GM18526 (cell line): Measurements from ENCODE around the gene PDE4A.

Experiments
- POLR2A ChIP-seq: IDR thresholded peaks from 3 replicates; pipeline ENCODE4 v1.6.1; 2011; ENCODE audit not compliant: insufficient read length; ENCODE audit errors: extremely low read depth

The PDE4A gene

DNA sequence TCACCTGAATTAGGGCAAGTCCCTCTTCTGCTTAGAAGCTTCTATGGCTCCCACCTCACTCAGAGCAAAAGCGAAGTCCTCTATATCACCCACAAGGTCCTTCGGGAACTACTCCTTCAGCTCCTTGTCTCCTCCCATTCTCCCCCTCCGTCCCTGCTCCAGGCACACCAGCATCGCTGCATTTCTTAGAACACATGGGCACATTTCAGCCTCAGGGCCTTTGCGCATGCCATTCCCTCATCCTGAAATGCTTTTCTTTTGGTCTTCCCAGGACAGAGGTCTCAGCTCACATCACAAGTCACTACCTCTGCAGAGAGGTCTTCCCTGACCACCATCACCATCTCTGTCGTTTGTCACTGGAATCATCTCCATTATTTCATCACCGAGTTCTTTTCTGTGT is 92.9 kb downstream of the PDE4A start:
- no peak for TF ChIP-seq POLR2A

DNA sequence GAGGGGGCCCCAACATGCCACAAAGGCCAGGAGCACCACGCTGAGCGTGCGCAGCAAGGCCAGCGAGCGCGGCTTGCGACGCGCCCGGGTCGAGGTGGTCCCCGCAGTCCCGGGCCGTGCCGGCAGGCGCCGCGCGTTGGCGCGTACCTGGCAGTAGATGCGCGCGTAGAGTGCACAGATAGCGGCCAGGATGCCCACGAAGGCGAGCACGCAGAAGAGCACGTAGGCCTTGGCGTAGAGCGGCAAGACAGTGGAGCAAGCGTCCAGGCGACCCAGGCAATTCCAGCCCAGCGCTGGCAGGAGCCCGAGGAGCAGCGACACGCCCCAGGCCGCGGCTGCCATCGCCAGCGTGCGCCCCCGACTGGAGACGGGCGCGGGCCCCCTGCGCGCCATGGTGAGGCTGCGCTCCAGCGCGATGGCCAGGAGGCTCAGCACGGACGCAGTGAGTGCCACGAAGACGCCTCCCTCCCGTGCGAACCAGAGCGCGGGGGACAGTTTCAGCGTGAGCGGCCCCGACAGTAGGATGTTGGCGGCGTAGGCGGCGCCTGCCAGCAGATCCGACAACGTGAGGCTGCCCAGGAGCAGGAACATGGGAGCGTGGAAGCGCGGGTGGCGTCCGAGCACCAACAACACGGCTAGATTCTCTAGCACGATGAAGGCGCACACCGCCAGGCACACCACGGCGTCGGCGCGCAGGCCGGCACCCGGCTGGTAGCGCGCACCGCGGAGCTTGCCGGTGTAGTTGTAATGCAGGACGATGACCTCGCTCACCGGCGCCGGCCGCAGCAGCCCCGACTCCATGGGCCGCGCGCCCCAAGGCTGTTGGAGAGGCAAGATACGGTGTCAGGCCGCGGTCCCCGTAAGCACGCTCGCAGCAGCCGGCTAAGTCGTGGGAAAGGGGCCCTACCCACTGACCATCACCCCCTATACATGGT is 94.1 kb downstream of the PDE4A start:
- no peak for TF ChIP-seq POLR2A

GRCh38 chr19:10516064-10516385 is 95.7 kb downstream of the PDE4A start:
- no peak for TF ChIP-seq POLR2A

DNA sequence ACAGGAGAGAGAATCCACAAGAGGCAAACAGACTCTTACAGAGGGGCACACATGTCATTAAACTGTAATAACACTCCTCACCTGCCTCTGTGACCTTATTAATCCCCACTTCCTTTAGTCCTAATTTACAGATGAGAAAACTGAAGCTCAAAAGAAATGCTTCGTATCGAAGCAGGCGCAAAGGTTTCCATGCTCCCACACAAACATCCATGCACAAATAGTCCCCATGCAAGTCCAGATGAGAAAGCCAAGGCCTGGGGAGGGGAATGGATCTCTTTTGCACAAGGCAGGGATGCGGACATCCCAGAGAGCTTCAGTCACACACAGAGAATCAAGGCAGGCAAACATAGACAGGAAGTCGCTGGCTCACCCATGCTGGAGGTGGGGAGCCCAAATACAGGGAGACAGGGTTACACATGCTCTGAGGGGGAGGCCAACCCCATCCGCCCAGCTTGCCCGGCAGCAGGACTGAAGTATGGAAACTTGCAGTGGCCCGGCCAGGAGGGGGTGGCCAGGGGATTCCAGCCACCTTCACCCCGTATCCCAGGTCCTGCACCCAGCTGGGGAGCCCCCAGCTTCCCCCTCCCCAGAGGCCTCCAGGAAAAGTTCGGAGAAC is 96.4 kb downstream of the PDE4A start:
- TF ChIP-seq POLR2A: no peak

DNA sequence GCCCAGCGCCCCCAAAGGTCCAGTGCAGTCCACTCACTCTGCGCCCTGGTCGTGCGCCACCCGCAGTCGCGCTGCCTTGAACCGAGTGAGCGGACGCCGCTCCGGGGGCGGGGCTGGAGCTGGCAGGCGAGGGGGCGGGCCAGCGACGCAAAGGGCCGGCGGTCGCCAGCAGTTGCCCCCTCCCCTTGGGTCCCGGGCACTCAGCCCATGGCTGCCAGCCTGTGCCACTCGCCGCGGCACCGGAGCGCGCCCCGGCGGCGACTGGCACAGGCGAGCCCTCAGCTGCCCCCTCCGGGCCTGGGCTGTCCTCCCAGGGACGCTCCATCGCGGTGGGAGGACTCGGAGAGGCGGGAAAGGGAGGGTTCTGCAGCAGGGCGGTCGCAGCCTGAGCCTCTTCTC is 97.0 kb downstream of the PDE4A start, which contains the start of gene S1PR5:
S1PR5 (minus strand) TSS at position 87 of the 399 bp plus-strand sequence. CDS start 2,436 bp downstream, outside the sequence.
- no peak for TF ChIP-seq POLR2A

DNA sequence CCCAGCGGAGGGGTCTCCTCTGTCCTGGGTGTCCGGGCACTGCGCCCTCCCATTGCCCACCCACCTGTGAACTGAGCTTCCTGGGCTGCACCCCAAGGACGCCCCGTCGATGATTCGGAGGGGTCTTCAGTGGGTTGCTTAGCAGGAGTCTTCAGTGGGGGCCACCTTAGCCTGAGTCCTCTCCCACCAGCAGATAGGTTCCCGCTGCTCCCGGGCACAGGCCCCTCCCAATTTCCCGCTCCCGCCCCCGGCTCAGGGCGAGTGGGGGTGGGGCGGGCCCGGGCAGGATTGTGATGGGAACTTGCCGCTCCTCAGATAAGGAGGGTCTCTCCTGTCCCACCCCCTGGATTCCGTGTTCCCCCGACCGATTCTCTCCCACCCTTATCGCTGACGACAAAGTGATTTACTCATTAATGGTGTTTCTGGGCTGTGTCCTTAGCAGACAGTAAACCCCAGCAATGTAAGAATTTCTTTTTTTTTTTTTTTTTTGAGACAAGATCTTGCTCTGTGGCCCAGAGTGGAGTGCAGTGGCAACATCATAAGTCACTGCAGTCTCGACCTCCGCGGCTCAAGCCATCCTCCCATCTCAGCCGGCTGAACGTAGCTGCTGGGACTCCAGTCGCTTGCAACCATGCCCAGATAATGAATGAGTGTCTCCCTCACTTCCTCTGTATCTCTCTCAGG is 97.6 kb downstream of the PDE4A start:
- no peak for TF ChIP-seq POLR2A

DNA sequence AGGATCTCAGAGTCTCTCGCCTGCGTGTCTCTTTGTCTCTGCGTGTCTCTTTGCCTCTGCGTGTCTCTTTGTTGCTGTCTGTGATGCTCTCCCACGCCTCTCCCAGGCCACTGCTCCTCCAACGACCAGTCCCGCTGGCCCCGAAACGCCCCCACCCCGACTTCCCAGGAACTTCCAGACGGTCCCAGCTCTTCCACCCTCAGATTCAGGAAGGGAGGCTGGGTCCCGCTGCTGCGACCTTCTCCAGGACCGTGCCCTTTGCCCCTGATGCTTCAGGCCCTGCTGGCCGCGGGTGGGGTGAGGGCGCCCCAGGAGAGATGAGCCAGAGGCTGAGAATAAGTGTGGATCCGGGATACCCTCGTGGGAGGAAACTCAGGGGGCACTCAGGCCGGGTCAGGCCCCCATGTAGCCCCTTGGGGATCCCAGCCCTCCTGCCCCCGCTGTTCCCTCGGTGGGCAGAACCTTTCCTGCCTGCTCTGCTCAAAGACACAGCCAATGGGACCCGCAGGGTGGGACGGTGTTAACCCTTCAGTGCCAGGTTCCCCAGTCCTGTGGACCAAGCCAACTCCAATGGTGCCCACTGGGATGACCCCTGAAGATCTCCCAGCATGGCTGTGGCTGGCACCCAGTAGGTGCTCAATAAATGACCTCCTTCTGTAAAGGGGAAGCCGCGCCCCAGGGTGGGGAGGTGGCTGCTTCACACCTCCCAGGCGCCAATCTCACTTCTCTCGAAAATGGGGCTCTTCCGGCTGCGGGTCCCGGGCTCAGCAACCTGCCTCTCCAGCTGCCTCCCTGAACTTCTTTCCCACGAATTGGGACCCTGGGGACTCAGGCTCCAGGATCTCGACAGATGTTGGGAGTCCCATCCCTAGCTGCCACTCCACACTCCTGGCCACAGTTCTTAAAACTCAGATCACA is 98.4 kb downstream of the PDE4A start:
- no peak for TF ChIP-seq POLR2A
